Stomach (tissue), 4 donors: ENCODE measurements around the gene HPN.

Experiments
- CTCF ChIP-seq, 7 experiments: fragments of 450-650 bp in 4 of 7; fragments of 200-600 bp in 3 of 7; sonication (generic) in 3 of 7; IDR thresholded peaks; one replicate each; pipeline ENCODE4 v1.5.1; 2016 to 2019; ENCODE audit warnings: antibody characterized with exemption in 7 of 7, control low read depth in 2 of 7, mild to moderate bottlenecking in 1 of 7
- EP300 ChIP-seq: sonication (generic); formaldehyde crosslinking; IDR thresholded peaks from one replicate; pipeline ENCODE4 v1.6.1; 2017; ENCODE audit warnings: antibody characterized with exemption
- POLR2A ChIP-seq, 4 donors: fragments of 450-650 bp; IDR thresholded peaks; one replicate each; pipeline ENCODE4 v1.6.1; 2016; ENCODE audit warnings: antibody characterized with exemption in 4 of 4, control low read depth in 2 of 4, mild to moderate bottlenecking in 1 of 4, moderate library complexity in 1 of 4
- POLR2AphosphoS5 ChIP-seq, 3 donors: sonication (generic); formaldehyde crosslinking; IDR thresholded peaks; one replicate each; pipeline ENCODE4 v1.6.1; 2016; ENCODE audit warnings: antibody characterized with exemption in 3 of 3

GRCh38 chr19:35034005-35034502, 7.5 kb upstream of the HPN start:
- TF ChIP-seq CTCF (IDR thresholded peaks at IDR 0.05) (no peak), POLR2A (IDR thresholded peaks at IDR 0.05) (no peak), POLR2AphosphoS5 (IDR thresholded peaks at IDR 0.05) (no peak), EP300 (no peak)
